SK-N-SH treated with all-trans-retinoic acid at 6 μM for 48 hours (cell line): ENCODE data around the gene PTPRO.

ENCODE experiments used
- ARNTL ChIP-seq: fragments of 450-650 bp; formaldehyde crosslinking; IDR thresholded peaks from 2 replicates; pipeline ENCODE4 v1.5.0; 2020; ENCODE audit warnings: low read depth, mild to moderate bottlenecking, moderate library complexity, borderline replicate concordance
- GLIS3 ChIP-seq: fragments of 250-450 bp; sonication (Bioruptor Pico); IDR thresholded peaks from 2 replicates; pipeline ENCODE4 v1.5.0; 2020; ENCODE audit warnings: mild to moderate bottlenecking, moderate library complexity
- ISL1 ChIP-seq: fragments of 250-450 bp; sonication (Bioruptor Pico); IDR thresholded peaks from 2 replicates; pipeline ENCODE4 v2.1.2; 2022; ENCODE audit warnings: mild to moderate bottlenecking, moderate library complexity
- OSR1 ChIP-seq: fragments of 250-450 bp; sonication (Bioruptor Pico); IDR thresholded peaks from 2 replicates; pipeline ENCODE4 v1.8.0; 2022; ENCODE audit warnings: moderate library complexity, mild to moderate bottlenecking, inconsistent platforms
- RARB ChIP-seq: fragments of 250-450 bp; sonication (Bioruptor Pico); IDR thresholded peaks from 2 replicates; pipeline ENCODE4 v1.8.0; 2021; ENCODE audit warnings: mild to moderate bottlenecking, moderate library complexity
- TOX ChIP-seq: fragments of 250-450 bp; sonication (Bioruptor Pico); IDR thresholded peaks from 2 replicates; pipeline ENCODE4 v1.8.0; 2021; ENCODE audit warnings: mild to moderate bottlenecking, moderate library complexity, borderline replicate concordance
- ZFP3 ChIP-seq: fragments of 250-450 bp; sonication (Bioruptor Pico); IDR thresholded peaks from 2 replicates; pipeline ENCODE4 v1.5.0; 2020; ENCODE audit warnings: mild to moderate bottlenecking, moderate library complexity
- ZFP30 ChIP-seq: fragments of 450-650 bp; formaldehyde crosslinking; IDR thresholded peaks from 2 replicates; pipeline ENCODE4 v1.5.0; 2022; ENCODE audit warnings: mild to moderate bottlenecking, moderate library complexity
- ZNF70 ChIP-seq: fragments of 450-650 bp; formaldehyde crosslinking; IDR thresholded peaks from 2 replicates; pipeline ENCODE4 v1.5.0; 2020; ENCODE audit warnings: mild to moderate bottlenecking, moderate library complexity
- TF ChIP-seq, protein P1 (sequence below): fragments of 250-450 bp; sonication (Bioruptor Pico); IDR thresholded peaks from 2 replicates; pipeline ENCODE4 v1.8.0; 2020; ENCODE audit warnings: mild to moderate bottlenecking, moderate library complexity, borderline replicate concordance
- TF ChIP-seq, protein P2 (sequence below): fragments of 250-450 bp; sonication (Bioruptor Pico); IDR thresholded peaks from 2 replicates; pipeline ENCODE4 v1.5.1; 2020; ENCODE audit warnings: low read depth, mild to moderate bottlenecking, moderate library complexity
- TF ChIP-seq, protein P3 (sequence below): fragments of 250-450 bp; sonication (Bioruptor Pico); IDR thresholded peaks from 2 replicates; pipeline ENCODE4 v1.5.0; 2020; ENCODE audit warnings: mild to moderate bottlenecking, moderate library complexity

GRCh38 chr12:15525441-15525840, 203.1 kb downstream of the PTPRO start:
- no peak for TF ChIP-seq ZFP3 (CRISPR knock-in tag)
- TF ChIP-seq TOX (CRISPR knock-in tag), result no peak
- no peak for TF ChIP-seq ZFP30 (CRISPR knock-in tag)
- no peak for TF ChIP-seq ISL1 (CRISPR knock-in tag)
- TF ChIP-seq, protein P1, sequence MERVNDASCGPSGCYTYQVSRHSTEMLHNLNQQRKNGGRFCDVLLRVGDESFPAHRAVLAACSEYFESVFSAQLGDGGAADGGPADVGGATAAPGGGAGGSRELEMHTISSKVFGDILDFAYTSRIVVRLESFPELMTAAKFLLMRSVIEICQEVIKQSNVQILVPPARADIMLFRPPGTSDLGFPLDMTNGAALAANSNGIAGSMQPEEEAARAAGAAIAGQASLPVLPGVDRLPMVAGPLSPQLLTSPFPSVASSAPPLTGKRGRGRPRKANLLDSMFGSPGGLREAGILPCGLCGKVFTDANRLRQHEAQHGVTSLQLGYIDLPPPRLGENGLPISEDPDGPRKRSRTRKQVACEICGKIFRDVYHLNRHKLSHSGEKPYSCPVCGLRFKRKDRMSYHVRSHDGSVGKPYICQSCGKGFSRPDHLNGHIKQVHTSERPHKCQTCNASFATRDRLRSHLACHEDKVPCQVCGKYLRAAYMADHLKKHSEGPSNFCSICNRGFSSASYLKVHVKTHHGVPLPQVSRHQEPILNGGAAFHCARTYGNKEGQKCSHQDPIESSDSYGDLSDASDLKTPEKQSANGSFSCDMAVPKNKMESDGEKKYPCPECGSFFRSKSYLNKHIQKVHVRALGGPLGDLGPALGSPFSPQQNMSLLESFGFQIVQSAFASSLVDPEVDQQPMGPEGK (CRISPR knock-in tag), result no peak
- TF ChIP-seq RARB (CRISPR knock-in tag), result no peak
- TF ChIP-seq ZNF70 (CRISPR knock-in tag), result no peak
- TF ChIP-seq, protein P2, sequence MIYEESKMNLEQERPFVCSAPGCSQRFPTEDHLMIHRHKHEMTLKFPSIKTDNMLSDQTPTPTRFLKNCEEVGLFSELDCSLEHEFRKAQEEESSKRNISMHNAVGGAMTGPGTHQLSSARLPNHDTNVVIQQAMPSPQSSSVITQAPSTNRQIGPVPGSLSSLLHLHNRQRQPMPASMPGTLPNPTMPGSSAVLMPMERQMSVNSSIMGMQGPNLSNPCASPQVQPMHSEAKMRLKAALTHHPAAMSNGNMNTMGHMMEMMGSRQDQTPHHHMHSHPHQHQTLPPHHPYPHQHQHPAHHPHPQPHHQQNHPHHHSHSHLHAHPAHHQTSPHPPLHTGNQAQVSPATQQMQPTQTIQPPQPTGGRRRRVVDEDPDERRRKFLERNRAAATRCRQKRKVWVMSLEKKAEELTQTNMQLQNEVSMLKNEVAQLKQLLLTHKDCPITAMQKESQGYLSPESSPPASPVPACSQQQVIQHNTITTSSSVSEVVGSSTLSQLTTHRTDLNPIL (CRISPR knock-in tag), result no peak
- TF ChIP-seq, protein P3, sequence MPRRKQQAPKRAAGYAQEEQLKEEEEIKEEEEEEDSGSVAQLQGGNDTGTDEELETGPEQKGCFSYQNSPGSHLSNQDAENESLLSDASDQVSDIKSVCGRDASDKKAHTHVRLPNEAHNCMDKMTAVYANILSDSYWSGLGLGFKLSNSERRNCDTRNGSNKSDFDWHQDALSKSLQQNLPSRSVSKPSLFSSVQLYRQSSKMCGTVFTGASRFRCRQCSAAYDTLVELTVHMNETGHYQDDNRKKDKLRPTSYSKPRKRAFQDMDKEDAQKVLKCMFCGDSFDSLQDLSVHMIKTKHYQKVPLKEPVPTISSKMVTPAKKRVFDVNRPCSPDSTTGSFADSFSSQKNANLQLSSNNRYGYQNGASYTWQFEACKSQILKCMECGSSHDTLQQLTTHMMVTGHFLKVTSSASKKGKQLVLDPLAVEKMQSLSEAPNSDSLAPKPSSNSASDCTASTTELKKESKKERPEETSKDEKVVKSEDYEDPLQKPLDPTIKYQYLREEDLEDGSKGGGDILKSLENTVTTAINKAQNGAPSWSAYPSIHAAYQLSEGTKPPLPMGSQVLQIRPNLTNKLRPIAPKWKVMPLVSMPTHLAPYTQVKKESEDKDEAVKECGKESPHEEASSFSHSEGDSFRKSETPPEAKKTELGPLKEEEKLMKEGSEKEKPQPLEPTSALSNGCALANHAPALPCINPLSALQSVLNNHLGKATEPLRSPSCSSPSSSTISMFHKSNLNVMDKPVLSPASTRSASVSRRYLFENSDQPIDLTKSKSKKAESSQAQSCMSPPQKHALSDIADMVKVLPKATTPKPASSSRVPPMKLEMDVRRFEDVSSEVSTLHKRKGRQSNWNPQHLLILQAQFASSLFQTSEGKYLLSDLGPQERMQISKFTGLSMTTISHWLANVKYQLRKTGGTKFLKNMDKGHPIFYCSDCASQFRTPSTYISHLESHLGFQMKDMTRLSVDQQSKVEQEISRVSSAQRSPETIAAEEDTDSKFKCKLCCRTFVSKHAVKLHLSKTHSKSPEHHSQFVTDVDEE (CRISPR knock-in tag), result no peak
- TF ChIP-seq OSR1 (CRISPR knock-in tag), result no peak
- no peak for TF ChIP-seq GLIS3 (CRISPR knock-in tag)
- TF ChIP-seq ARNTL, result no peak
